Neural crest cell (in vitro differentiated cells): ENCODE data around the gene IGFBP5. TPM values are rescaled to one million over a fixed set of nuclear protein-coding genes. Genes with fewer than 3 reads are reported as not detected.
A peak's percentile ranks its signal among the peaks of the same experiment; 100 is the strongest.

Experiments
- DNase-seq: peaks from one replicate; pipeline ENCODE4 v3.0.0; 2021; ENCODE audit warnings: low read depth, mixed read lengths, low spot score
- H3K27ac Mint-ChIP-seq: one replicate; pipeline ENCODE4 v1.8.0; 2021; ENCODE audit warnings: mild to moderate bottlenecking, mixed read lengths; ENCODE audit not compliant: unreplicated experiment
- H3K27me3 Mint-ChIP-seq: 2 replicates; pipeline ENCODE4 v1.8.0; 2021; ENCODE audit warnings: low read depth, mild to moderate bottlenecking, mixed read lengths
- H3K36me3 Mint-ChIP-seq: 2 replicates; pipeline ENCODE4 v1.8.0; 2021; ENCODE audit warnings: low read depth, mild to moderate bottlenecking, mixed read lengths
- H3K4me1 Mint-ChIP-seq: 2 replicates; pipeline ENCODE4 v1.8.0; 2021; ENCODE audit warnings: mixed read lengths
- H3K4me3 Mint-ChIP-seq: one replicate; pipeline ENCODE4 v1.8.0; 2021; ENCODE audit warnings: mild to moderate bottlenecking, mixed read lengths
- H3K9me3 Mint-ChIP-seq: 2 replicates; pipeline ENCODE4 v1.8.0; 2021; ENCODE audit warnings: mixed read lengths
- CTCF ChIP-seq: fragments of 200-600 bp; sonication (generic); conservative IDR thresholded peaks from 2 replicates; pipeline ENCODE4 v1.5.0; 2021; ENCODE audit warnings: antibody characterized with exemption, mild to moderate bottlenecking
- total RNA-seq: library from RNA; stranded (reverse); gene quantifications from 2 replicates; pipeline ENCODE4 v1.2.1, GENCODE V29; 2021

The IGFBP5 gene
- total RNA-seq, 1 donor from 2014 or later, result 140 TPM

DNA sequence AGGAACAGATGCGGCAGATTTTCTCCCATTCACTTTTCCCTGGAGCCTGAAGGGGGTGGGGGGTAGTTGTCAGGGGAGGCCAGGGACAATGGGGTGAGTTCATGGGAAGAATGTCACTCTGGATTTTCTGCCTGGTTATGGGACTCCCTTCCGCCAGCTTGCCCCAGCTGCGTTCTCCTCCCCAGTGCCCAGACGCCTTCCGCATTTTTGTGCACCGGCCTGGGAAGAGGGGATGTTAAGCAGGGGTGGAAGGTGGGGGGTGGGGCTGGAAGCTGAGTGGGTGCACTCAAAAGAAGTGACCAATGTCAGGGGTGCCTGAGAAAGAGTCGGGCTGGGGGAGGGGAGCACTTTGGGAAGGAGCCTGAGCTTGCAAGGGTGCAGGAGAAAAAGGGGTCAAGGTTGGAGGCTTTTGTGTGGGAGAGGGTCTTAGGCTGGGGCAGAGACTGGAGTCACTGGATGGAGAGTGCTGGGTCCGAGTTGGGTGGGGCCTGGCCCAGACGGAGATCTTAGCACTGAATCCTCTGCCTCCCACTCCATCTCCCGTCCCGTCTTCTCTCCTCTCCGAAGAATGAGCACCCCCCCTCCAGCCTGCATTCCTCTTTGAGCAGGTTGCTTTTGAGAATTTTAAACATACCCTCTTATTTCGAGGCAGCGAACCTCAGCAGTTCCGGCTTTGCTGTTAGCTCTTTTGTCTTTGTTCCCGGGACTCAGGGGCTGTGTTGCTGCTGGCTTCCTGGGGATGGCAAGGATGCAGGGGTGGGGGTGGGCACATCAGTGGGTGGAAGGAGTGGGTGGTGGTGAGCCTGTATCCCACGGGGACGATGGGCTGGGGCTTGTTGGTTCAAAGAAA, 59.4 kb downstream of the IGFBP5 start:
- DNase-seq, result peak; percentile 45
- Mint-ChIP-seq H3K4me1 (peaks cover 64% of the 10 kb centered on the region), H3K27ac (peak overlapping the region; percentile 98), H3K4me3 (peak overlapping the region; percentile 95), H3K36me3 (peaks cover 16% of the 10 kb centered on the region), H3K27me3 (peaks cover 2% of the 10 kb centered on the region), H3K9me3 (no peaks in the 10 kb centered on the region)
- TF ChIP-seq CTCF, result no peak

GRCh38 chr2:216635171-216635570, 60.2 kb downstream of the IGFBP5 start:
- peak; percentile 20 for DNase-seq
- Mint-ChIP-seq H3K4me3 (peak overlapping the region; percentile 95), H3K27me3 (peaks cover 2% of the 10 kb centered on the region), H3K27ac (peak overlapping the region; percentile 98), H3K9me3 (no peaks in the 10 kb centered on the region), H3K36me3 (peaks cover 14% of the 10 kb centered on the region), H3K4me1 (peaks cover 63% of the 10 kb centered on the region)
- TF ChIP-seq CTCF, result no peak

DNA sequence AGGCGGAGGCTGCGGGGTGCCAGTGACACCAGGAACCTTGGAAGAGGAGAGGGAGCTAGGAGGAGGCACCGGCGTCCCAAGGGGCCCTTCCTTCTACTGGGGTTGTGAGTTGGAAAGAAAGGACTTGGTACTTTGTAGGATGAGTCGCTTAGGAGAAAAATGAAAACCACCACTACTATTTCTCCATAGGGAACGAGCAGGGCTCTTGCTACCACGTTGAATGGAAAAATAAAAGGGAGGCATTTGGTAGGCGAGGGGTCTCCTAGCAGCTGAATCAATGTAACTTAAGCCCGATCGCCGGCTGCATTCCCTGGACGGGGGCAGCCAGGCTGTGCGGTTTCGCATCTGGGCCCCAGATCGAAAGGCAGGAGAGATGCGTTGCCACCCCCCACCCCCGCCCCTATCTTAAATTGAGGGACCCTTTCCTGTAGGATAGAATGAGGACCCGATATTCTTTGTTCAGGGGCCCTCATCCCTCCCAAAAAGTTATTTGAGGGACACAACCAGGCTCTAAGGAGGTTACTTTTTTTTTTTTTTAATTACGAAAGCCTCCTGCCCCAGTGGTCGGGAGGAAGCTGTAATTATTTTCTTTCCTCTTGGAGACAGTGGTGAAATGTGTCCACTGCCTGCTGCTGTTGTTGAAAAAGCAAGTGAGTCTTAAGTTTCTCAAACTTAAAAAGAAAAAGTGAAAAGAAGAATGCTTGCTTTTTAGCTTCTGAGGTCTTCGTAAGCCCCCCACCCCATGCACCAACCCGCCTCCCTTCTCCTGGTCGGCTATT, 60.8 kb downstream of the IGFBP5 start:
- no peak for TF ChIP-seq CTCF
- Mint-ChIP-seq H3K4me1 (peaks cover 58% of the 10 kb centered on the region), H3K27me3 (peaks cover 2% of the 10 kb centered on the region), H3K36me3 (peaks cover 10% of the 10 kb centered on the region), H3K27ac (peak overlapping the region; percentile 98), H3K9me3 (no peaks in the 10 kb centered on the region), H3K4me3 (peak overlapping the region; percentile 95)
- DNase-seq, result no peak

GRCh38 chr2:216633616-216634369, 61.6 kb downstream of the IGFBP5 start:
- H3K4me3 Mint-ChIP-seq, result peak overlapping the region; percentile 95
- H3K27me3 Mint-ChIP-seq, result peaks cover 2% of the 10 kb centered on the region
- H3K27ac Mint-ChIP-seq, result peak overlapping the region; percentile 94
- H3K9me3 Mint-ChIP-seq, result no peaks in the 10 kb centered on the region
- H3K4me1 Mint-ChIP-seq, result peaks cover 55% of the 10 kb centered on the region
- peaks cover 8% of the 10 kb centered on the region for H3K36me3 Mint-ChIP-seq
- peak; percentile 35 for DNase-seq
- no peak for TF ChIP-seq CTCF

- Mint-ChIP-seq H3K36me3 (peaks cover 8% of the 10 kb centered on the region), H3K27me3 (peaks cover 2% of the 10 kb centered on the region), H3K4me3 (peak within 1 kb of the TSS; percentile 97), H3K9me3 (no peaks in the 10 kb centered on the region), H3K27ac (peak within 1 kb of the TSS; percentile 98), H3K4me1 (peaks cover 55% of the 10 kb centered on the region)
- no peak for TF ChIP-seq CTCF
- DNase-seq, result peak; percentile 67
Observed at GRCh38 chr2:216632952-216633615, 62.3 kb downstream of the IGFBP5 start, which contains the start of gene IGFBP2. Gene IGFBP2 (plus strand): TSS chr2:216633420. CDS start chr2:216633524, 104 bp downstream.
